GM19463 (cell line): ENCODE results near the gene LIMCH1.
"Not testable (repeated sequence)": the region's sequence is repeated elsewhere in the genome, so short reads cannot be mapped to it uniquely, and the experiment has no call there.

Experiments used
- ATAC-seq: cut with Tn5 transposase; IDR thresholded peaks from one replicate; pipeline ENCODE4 v1.9.1; 2021; ENCODE audit warnings: mild to moderate bottlenecking, moderate library complexity; ENCODE audit not compliant: unreplicated experiment

LIMCH1 gene

GRCh38 chr4:41715155-41715554, 177.2 kb downstream of the LIMCH1 start:
- no peak for ATAC-seq

GRCh38 chr4:41718907-41719306, 180.9 kb downstream of the LIMCH1 start:
- ATAC-seq, result no peak

GRCh38 chr4:41719417-41719816, 181.5 kb downstream of the LIMCH1 start:
- ATAC-seq, result no peak

GRCh38 chr4:41722181-41722580, 184.2 kb downstream of the LIMCH1 start:
- no peak for ATAC-seq

- no peak for ATAC-seq
Measured at GRCh38 chr4:41723286-41723685, 185.3 kb downstream of the LIMCH1 start.

DNA sequence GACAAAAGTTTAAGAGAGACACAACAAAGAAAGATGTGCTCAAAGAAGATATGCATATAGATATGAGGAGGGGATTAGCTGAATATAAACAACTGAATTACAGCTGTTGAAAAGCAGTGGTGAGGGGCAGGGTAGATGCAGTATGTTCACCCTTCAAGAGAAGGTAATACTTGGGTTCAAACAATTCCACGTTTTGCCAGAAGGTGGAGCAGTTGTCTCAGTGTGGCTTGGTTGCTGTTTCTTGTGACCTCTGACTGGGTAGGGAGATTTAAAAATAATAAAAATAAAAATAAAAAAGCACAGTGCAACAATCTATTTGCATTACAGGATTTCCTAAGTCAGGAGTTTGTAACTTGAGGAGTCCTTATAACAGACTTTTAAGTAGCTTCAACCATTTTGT, 187.3 kb downstream of the LIMCH1 start:
- no peak for ATAC-seq

- ATAC-seq, result no peak
Measured at GRCh38 chr4:41727861-41728572, 190.1 kb downstream of the LIMCH1 start.

- ATAC-seq, result no peak
Measured at GRCh38 chr4:41728573-41728913, 190.6 kb downstream of the LIMCH1 start.

- ATAC-seq, result no peak
Measured at GRCh38 chr4:41731569-41732126, 193.7 kb downstream of the LIMCH1 start.

- ATAC-seq, result no peak
Measured at GRCh38 chr4:41734371-41734770, 196.4 kb downstream of the LIMCH1 start.

- not testable (repeated sequence) for ATAC-seq
Measured at GRCh38 chr4:41737491-41737890, 199.5 kb downstream of the LIMCH1 start.

- no peak for ATAC-seq
Measured at GRCh38 chr4:41741354-41741753, 203.4 kb downstream of the LIMCH1 start.

DNA sequence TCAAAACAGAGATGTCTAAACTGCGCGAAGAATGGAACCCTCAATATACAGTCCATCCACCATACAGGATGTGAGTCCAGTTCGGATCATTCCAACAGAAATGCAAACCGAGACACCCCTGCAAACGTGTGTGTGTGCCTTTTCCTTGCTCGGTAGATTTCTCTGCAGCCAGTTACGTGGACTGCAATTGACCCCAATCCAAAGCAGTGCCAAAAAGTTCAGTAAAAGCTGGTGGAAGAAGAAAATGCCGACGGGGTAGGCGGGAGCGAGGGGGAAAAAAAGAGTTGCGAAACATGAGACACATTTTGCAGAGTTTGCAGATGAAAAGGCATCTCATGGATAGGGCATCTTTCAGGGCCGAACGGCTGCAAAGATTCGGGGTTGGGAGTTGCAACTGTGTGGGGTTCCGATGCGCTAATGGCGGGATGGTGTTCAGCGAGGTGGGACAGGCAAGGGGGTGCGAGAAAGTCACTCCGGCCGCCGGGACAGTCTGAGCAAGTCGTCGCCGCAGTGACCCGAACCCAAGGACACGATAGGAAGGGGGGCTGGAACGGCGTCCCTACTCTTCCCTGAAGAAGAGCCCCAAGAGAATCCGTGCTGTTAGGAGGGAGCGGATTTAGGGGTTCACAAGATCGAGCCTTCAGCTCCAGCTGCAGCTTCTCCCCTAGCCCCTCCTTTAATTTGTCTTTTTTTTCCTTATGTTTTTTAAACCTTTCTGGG, 206.8 kb downstream of the LIMCH1 start:
- no peak for ATAC-seq

DNA sequence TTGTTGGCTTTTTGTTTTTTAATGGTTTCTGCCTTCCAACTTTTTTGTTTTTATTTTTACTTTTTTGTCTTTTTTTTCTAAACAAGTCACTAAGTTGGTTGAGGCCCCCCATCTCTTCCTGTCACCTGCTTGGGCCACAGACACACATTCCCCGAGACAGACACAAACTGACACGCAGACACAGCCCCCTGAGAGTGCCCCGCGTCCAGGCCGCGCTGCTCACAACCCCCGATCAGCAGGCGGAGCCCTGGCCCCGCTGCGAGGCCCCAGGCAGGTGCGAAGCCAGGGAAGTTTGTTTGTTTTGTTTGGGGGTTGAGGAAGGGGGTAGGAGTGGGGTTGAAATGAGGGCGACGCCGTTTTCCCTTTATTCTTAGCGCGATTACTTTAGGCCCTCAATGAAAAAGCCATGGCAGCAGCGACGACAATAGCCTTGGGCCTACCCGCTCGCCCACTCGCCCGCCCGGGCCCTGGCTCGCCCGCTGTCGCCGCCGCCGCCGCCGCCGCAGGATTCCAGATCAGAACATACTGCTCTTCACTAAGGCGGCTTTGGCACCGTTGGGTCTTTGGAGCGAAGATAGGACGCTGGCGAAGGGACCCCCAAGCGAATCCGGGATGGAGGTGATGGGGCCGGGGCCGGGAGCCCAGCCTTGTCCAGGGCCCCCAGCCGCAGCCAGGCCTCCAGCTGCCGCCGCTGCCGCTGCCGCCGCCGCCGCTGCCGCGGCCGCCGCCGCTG, 207.5 kb downstream of the LIMCH1 start:
- no peak for ATAC-seq

- no peak for ATAC-seq
Measured at GRCh38 chr4:41746025-41746439, 208.1 kb downstream of the LIMCH1 start.

- no peak for ATAC-seq
Measured at GRCh38 chr4:41746440-41747229, 208.7 kb downstream of the LIMCH1 start.

DNA sequence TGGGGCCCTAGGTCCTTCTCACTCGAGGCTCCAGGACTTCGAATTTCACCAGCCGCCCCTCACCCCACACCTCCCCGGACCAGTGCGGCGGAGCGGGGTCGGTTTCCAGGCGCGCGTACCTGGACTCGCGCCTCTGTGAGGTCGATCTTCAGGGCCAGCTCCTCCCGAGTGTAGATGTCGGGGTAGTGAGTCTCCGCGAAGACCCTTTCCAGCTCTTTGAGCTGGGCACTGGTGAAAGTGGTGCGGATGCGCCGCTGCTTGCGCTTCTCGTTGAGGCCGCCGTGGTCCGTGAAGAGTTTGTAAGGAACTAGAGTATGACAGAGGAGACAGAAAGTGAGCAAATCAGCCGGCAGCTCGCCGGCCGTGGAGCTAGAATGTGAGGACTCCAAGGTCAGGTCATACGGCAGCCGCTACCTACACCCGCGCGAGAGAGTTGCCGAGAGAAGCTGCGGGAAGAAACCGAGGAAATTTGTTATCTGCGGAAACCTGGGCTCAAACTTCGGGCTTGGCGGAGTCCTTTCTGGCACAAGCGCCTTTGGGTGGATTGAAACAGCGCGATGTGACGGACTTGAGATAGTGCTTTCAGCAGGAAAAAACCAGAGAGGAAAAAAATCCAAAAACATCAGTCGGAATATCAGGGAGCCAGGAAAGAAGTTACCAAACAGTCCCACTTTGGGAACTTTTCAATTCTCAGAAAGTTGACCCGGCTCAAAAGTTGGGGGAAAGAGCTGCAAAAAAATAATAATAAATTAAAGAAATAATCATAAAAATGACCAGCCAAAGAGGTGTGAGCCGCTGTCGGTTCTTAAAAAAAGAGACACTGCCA, 209.5 kb downstream of the LIMCH1 start:
- ATAC-seq, result no peak

- ATAC-seq, result no peak
Measured at GRCh38 chr4:41748074-41748570, 210.2 kb downstream of the LIMCH1 start.

DNA sequence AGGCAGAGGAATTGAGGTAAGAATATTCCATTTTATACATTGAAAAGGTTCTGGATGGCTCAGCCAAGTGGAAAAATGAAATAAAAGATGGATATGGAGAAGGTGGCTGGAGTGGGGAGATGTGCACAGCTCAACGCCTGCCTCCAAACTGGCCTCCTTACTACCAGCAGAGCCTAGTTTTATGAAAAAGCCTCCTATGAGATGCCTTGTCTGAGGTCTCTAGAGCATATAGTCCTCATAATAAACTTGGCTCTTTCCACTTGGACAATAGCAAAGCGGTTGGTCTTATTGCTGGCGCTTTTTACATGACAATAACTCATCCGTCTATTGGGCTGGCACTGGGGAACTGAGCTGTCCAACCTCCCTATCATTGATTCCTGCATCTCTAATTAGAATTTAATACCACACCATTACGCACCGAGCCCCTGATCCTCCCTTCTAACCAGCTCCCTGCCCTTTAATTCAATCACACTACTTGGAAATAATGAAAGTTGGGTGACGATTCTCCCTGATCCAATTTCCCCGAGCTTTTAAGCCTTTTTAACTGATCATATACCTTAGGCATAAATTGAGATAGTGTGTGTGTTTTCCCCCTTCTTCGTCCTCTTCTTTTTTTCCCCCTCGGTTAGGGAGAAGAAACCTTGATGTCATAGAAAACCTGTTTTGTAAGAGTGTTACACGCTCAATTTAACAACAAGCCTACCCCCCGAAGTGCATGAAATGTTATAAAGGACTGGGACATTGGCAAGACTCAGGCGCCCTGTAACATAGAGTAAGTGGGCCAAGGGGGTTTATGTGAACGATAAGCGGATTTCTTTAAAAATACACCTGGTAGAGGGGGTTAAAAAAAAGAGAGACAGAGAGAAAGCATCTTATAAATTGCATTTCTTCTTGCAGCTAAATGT, 210.9 kb downstream of the LIMCH1 start, which contains the start of gene PHOX2B:
Gene PHOX2B (minus strand): TSS at position 155 of the 905 bp plus-strand sequence. CDS start 115 bp downstream, at position 40.
- ATAC-seq, result no peak
